ENCODE data around the gene MAT1A.

Gene MAT1A

GRCh38 chr10:80322158-80322557, 32.7 kb upstream of the MAT1A start:
- TF ChIP-seq TAF1 (IDR thresholded peaks at IDR 0.05; ENCODE audit: low read depth) = no peak
- TF ChIP-seq CREB1 (IDR thresholded peaks at IDR 0.05; ENCODE audit: low read depth) = no peak
- no peak for TF ChIP-seq NFIC (IDR thresholded peaks at IDR 0.05)
- TF ChIP-seq EGR1 (IDR thresholded peaks at IDR 0.05) = no peak
- no peak for TF ChIP-seq TEAD4 (IDR thresholded peaks at IDR 0.05)
- TF ChIP-seq REST (IDR thresholded peaks at IDR 0.05; ENCODE audit: low read depth) = no peak
- TF ChIP-seq EP300 (IDR thresholded peaks at IDR 0.05; ENCODE audit: borderline replicate concordance) = no peak
- no peak for TF ChIP-seq YY1 (IDR thresholded peaks at IDR 0.05; ENCODE audit: low read depth)
- TF ChIP-seq ZBTB7A (IDR thresholded peaks at IDR 0.05; ENCODE audit: low read depth) = no peak
- no peak for TF ChIP-seq MAX (IDR thresholded peaks at IDR 0.05)
- no peak for TF ChIP-seq FOXM1 (IDR thresholded peaks at IDR 0.05; ENCODE audit: borderline replicate concordance, low read depth)
- TF ChIP-seq USF1 (IDR thresholded peaks at IDR 0.05) = no peak
- TF ChIP-seq RAD21 (IDR thresholded peaks at IDR 0.05; ENCODE audit: low read depth) = no peak
- no peak for TF ChIP-seq CEBPB (IDR thresholded peaks at IDR 0.05)
- TF ChIP-seq TCF12 (IDR thresholded peaks at IDR 0.05; ENCODE audit: low read depth) = no peak

- no peak for TF ChIP-seq REST (IDR thresholded peaks at IDR 0.05; ENCODE audit: low read depth)
- no peak for TF ChIP-seq USF1 (IDR thresholded peaks at IDR 0.05)
- no peak for TF ChIP-seq EGR1 (IDR thresholded peaks at IDR 0.05)
- TF ChIP-seq FOXM1 (IDR thresholded peaks at IDR 0.05; ENCODE audit: borderline replicate concordance, low read depth) = no peak
- no peak for TF ChIP-seq CEBPB (IDR thresholded peaks at IDR 0.05)
- no peak for TF ChIP-seq CREB1 (IDR thresholded peaks at IDR 0.05; ENCODE audit: low read depth)
- no peak for TF ChIP-seq ZBTB7A (IDR thresholded peaks at IDR 0.05; ENCODE audit: low read depth)
- no peak for TF ChIP-seq TCF12 (IDR thresholded peaks at IDR 0.05; ENCODE audit: low read depth)
- TF ChIP-seq YY1 (IDR thresholded peaks at IDR 0.05; ENCODE audit: low read depth) = no peak
- no peak for TF ChIP-seq EP300 (IDR thresholded peaks at IDR 0.05; ENCODE audit: borderline replicate concordance)
Measured at GRCh38 chr10:80321183-80321582, 31.7 kb upstream of the MAT1A start.

GRCh38 chr10:80320377-80320776, 30.9 kb upstream of the MAT1A start:
- no peak for TF ChIP-seq EP300 (IDR thresholded peaks at IDR 0.05; ENCODE audit: borderline replicate concordance)
- TF ChIP-seq NFIC (IDR thresholded peaks at IDR 0.05) = no peak
- no peak for TF ChIP-seq USF1 (IDR thresholded peaks at IDR 0.05)
- TF ChIP-seq YY1 (IDR thresholded peaks at IDR 0.05; ENCODE audit: low read depth) = no peak
- TF ChIP-seq CREB1 (IDR thresholded peaks at IDR 0.05; ENCODE audit: low read depth) = no peak
- no peak for TF ChIP-seq EGR1 (IDR thresholded peaks at IDR 0.05)
- no peak for TF ChIP-seq ZBTB7A (IDR thresholded peaks at IDR 0.05; ENCODE audit: low read depth)
- no peak for TF ChIP-seq TCF12 (IDR thresholded peaks at IDR 0.05; ENCODE audit: low read depth)
- TF ChIP-seq TAF1 (IDR thresholded peaks at IDR 0.05; ENCODE audit: low read depth) = no peak
- no peak for TF ChIP-seq TEAD4 (IDR thresholded peaks at IDR 0.05)
- no peak for TF ChIP-seq REST (IDR thresholded peaks at IDR 0.05; ENCODE audit: low read depth)
- no peak for TF ChIP-seq FOXM1 (IDR thresholded peaks at IDR 0.05; ENCODE audit: borderline replicate concordance, low read depth)

GRCh38 chr10:80319725-80320290, 30.4 kb upstream of the MAT1A start:
- TF ChIP-seq YY1 (IDR thresholded peaks at IDR 0.05; ENCODE audit: low read depth) (no peak), EP300 (IDR thresholded peaks at IDR 0.05; ENCODE audit: borderline replicate concordance) (no peak), USF1 (IDR thresholded peaks at IDR 0.05) (no peak), NFIC (IDR thresholded peaks at IDR 0.05) (no peak), CREB1 (IDR thresholded peaks at IDR 0.05; ENCODE audit: low read depth) (no peak), REST (IDR thresholded peaks at IDR 0.05; ENCODE audit: low read depth) (no peak), TCF12 (IDR thresholded peaks at IDR 0.05; ENCODE audit: low read depth) (no peak), ZBTB7A (IDR thresholded peaks at IDR 0.05; ENCODE audit: low read depth) (no peak), TEAD4 (IDR thresholded peaks at IDR 0.05) (no peak), FOXM1 (IDR thresholded peaks at IDR 0.05; ENCODE audit: borderline replicate concordance, low read depth) (no peak), EGR1 (IDR thresholded peaks at IDR 0.05) (no peak), CEBPB (IDR thresholded peaks at IDR 0.05) (no peak), MAX (IDR thresholded peaks at IDR 0.05) (no peak), TAF1 (IDR thresholded peaks at IDR 0.05; ENCODE audit: low read depth) (no peak), RAD21 (IDR thresholded peaks at IDR 0.05; ENCODE audit: low read depth) (no peak)
